SHP77 treated with DMSO at 0.1 percent for 48 hours (cell line): ENCODE measurements around the gene BORCS5.
"Not testable (repeated sequence)": the region's sequence is repeated elsewhere in the genome, so short reads cannot be mapped to it uniquely, and the experiment has no call there.

ENCODE experiments used
- DNase-seq: peaks from one replicate; lab custom pipeline; 2025; lab: John Stamatoyannopoulos, UW

Gene BORCS5

DNA sequence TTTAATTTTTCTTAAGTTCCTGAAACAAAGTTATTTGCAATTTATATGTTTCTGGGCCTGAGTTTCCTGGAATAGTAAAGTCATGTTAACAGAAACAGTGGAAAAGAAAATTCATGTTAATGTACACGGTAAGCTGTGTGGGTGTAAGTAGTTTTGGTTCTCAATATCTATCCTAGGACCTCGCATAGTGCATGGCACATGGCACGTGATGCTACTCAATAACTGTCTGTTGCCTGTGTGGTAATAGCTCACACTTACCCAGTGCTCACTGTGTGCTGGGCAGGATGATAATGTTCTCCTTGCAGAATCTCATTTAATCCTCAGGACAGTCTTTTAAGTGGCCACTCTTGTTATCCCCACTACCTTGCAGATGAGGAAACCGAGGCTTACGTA is 105.0 kb downstream of the BORCS5 start:
- no peak for DNase-seq

DNA sequence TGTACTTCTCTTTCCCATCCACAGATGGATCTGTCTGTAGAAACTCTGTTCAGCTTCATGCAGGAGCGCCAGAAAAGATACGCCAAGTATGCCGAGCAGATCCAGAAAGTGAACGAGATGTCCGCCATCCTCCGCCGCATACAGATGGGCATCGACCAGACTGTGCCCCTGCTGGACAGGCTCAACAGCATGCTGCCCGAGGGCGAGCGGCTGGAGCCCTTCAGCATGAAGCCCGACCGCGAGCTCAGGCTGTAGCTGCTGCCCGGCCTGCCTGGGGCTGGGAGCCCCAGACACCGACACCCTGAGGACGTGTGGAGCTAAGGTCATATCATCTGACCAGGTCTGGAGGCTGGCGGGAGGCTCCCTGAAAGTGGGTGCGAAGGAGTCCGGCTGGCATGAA is 108.6 kb downstream of the BORCS5 start:
- DNase-seq: no peak

DNA sequence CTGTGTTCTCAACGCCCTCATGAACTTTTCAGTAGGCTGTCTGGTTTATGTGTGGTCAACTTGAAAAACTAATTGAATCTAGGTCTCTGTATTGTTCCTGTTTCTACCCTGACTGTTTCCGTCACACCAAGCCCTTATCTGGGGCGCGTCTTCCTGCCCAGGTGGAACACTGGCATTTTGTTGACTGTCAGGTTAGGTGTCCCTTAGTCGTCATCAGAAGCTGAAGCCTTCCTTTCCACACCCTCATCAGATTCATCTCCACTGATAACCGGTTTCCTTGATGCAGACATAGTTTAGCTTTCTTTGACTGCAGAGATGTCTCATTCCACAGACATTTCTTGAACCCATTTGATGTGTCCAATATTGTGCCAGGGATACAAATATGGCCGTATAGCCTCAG is 109.3 kb downstream of the BORCS5 start:
- no peak for DNase-seq

DNA sequence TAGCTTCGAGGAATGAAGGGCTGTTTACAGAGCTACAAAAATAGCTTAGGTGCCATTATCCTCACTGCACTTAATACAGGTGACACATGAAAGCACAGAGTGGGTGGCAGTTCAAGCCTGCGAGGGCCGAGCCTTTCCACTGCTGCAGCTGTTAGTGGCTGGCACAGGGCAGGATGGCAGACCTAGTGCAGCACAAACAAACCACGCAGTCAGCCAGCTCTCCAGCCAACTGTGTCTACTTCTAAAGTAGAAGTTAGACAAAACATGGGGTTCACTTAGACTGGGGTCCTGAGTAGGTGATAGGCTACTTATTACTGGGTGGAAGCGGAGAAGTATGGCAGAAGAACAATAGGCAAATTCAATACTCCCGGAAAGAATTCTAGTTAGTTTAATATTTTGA is 110.4 kb downstream of the BORCS5 start:
- no peak for DNase-seq

DNA sequence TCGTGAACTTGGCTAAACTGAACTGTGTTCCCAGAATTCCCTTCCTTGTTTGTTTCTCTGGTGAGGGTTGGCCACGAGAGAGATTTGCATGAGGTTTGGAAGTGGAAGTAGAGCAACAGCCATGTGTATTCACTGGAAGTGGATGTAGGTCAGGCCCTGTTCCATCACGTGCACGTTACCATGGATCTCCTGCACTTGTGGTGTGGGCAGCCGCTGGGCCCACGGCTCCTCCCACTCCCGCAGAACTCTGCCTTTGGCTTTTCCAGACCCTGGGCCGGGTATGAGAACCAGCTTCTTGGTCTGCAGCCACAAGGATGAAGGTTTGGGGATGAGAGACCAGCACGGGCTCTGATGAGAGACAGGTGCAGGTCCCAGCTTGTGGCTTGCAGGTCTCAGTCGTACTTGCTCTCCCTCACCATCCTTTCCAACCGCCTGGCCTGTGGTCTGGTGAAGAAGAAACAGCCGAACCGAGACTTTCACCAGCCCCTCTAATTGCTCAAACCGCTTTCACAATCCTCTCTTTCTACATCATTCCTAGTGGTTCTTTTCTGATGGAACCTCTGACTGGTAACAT is 110.9 kb downstream of the BORCS5 start:
- no peak for DNase-seq

DNA sequence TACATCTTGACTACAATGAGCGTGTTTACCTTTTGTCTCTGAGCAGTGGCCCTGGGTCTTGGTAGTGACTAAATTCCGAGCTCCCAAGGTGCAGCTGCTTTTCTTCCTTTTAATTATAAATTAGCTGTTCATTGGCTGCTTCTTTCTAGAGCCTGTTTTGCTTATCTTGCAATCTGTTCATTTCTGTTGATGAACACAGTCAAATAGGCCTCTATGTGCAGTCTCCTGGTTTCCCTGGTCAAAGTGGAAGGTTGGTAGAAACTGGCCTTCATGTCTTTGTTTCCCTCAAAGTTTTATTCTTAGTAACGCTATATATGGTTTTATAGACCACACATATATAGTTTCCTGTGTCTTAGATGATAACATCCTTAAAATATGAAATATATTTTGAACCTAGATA is 111.7 kb downstream of the BORCS5 start:
- DNase-seq: no peak

DNA sequence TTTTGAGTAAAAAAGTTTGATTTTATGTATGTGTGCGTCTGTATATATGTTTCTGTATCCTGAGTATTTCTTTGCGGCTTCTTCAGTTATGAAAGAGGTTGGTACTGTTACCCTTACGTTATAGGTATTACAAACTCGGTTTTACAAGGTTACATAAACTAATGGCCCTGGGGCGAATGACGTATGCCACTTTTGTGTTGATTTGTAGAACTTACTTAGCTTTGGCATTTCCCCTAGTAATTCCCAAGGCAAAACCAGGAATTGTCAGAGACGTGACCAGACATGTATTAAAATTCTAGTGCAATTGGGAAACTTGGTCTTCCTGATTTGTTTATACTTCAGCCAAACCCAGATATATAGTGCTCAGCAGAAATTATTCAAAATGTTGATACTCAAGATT is 112.5 kb downstream of the BORCS5 start:
- DNase-seq: no peak

DNA sequence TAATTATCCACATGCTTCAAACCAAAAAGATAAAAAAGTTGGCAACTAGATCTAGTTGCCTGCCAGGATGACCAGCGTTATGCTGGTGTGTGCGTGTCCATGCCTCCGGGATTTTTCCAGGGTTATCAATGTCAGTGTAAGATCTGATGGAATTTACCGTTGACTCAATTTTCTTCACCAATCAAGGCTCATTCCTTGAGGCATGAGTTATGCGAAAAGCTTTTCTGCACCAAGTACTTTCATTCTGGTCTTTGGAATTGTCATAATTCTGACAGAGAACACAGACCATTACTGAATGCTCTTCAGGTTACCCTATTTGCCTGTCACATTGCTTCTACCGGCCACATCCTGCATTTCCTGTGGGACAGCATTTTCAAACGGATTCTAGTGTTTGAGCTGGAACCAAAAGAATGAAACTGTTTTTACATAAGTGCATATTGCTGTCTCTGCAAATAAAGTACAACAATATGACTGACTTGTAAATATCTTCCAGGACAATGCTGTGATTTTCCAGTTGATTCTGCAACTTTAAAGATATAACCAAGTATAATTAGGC is 114.0 kb downstream of the BORCS5 start:
- DNase-seq: no peak

DNA sequence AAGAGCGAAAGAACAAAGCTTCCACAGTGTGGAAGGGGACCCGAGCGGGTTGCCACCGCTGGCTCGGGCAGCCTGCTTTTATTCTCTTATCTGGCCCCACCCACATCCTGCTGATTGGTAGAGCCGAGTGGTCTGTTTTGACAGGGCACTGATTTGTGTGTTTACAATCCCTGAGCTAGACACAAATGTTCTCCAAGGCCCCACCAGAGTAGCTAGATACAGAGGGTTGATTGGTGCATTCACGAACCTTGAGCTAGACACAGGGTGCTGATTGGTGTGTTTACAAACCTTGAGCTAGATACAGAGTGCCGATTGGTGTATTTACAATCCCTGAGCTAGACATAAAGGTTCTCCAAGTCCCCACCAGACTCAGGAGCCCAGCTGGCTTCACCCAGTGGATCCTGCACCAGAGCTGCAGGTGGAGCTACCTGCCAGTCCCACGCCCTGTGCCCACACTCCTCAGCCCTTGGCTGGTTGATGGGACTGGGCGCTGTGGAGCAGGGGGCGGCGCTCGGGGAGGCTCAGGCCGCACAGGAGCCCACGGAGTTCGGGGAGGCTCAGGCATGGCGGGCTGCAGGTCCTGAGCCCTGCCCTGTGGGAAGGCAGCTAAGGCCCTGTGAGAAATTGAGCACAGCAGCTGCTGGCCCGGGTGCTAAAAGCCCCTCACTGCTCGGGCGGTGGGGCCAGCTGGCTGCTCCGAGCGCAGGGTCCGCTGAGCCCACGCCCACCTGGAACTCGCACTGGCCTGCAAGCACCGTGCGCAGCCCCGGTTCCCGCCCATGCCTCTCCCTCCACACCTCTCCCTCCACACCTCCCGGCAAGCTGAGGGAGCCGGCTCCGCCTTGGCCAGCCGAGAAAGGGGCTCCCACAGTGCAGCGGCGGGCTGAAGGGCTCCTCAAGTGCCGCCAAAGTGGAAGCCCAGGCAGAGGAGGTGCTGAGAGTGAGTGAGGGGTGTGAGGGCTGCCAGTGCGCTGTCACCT is 115.4 kb downstream of the BORCS5 start:
- not testable (repeated sequence) for DNase-seq

DNA sequence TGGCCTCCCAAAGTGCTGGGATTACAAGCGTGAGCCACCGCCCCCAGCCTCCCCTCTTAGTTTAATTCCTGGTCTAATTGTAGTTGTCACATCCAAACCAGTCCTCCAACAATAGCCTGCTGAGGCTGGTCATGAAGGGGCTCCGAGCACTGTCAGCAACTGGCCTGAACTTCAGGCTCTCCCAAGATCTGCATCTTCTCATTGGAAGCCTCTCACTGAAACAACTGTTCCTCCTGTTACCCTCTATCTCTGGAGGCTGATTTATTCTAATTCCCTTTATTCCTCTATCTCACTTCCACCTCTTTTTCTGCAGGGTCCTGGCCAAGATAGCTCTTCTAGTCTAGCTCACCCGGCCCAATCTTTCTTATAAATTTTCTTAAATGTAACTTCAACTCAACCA is 116.3 kb downstream of the BORCS5 start:
- no peak for DNase-seq

DNA sequence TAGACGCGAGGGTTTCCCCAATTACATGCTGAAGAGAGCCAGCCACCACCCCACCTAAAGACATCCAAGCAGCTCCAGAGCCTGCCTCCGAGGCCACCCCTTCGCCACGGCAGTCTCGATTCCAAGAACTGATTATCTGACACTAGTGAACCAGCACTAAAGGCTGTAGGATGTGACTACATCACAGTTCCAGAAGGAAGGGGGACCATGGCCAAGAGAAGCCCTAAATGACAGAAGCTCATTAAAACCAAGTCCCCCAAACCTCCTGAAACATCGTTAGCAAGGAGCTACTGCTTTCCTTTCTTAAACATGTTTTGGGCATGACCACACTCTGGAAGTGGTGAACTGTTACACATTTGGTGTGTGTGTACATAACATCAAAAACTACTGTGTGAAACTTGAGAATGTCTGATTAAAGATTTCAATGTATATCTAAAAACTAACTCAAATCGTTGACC is 117.6 kb downstream of the BORCS5 start:
- DNase-seq: no peak

DNA sequence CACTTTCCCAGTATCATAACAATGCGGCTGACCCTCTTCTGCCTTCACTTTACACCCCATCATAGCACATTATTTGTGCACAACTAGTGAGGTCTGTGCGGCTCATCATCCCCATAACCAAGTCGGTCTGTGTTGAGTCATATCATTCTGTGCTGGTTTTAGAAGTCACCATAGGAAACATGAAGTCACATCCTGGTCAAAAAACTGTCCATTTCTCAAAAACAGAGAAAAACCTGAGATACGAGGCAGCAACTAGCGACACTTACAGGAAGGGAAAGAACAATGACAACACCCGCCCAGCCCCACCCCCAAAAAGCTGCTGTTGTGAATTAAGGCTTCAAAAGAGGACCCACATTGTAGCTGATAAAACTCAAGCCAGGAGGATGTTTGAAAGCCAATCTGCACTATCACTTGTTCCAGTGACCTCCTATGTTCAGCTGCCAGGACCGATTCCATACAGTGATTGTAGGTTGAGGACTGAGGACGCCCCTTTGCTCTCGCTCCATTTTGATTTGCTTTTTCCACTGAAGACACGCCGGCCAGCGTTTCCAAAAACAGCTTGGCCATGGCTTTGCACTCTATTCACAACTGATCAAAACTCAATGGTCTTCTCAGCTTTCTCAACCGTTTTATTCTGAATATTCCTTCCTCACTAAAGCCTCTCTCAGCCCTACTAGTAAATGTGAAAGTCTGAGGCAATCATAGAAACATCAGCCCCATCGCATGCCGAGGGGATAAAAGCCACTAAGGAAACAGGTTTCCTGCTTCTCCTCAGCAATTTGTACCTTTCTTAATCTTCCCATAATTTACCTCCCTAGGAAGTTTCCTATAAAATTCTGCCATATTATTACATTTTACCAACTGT is 118.3 kb downstream of the BORCS5 start:
- DNase-seq: no peak

DNA sequence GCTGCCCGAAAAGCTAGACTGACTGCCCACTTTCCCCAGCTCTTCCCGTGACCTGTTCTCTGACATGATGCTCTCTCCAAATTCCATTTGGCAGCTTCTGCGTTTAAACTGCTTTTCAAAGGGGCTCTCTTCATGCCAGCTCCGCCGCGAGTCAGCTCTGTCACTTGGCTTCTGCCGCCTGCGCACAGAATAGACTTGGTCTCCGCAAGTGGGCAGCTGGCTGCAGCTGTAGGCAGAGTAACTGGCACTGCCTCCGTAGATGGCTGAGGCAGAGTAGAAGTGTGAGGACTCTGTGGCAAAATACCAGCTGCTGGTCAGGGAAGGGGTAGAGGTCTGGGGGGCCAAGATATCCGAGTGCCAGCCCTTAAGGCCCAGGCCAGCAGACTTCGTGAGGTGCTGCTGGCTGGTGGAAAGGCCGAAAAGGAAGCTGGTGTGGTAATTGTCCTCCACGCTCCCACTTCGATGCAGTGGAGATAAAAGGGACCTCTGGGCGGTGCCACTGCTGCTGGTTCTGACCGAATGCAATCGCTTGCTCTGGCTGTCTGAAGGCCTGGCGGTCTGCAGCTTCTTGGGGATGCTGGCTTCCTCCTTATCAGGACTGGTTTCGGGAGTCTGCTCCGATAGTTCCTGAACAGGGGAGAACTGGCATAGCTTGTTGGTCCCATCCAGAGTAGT is 120.1 kb downstream of the BORCS5 start:
- DNase-seq: no peak

DNA sequence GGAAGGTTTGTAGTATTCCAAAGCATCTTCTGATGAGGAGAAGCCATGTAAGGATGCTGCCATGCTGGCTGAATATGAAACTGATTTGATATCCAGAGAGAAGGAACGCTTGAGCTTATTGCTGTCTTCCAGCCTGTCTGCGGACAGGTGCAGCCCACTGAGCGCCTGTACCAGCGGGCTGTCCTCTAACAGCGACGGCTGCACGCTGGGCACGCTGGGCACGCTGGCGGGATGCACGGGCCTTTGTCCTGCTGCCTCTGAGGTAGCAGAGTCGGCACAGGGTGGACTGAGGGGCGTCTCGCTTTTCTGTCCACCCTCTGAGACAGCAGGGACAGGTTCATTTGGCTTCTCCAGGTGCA is 120.6 kb downstream of the BORCS5 start:
- DNase-seq: no peak

DNA sequence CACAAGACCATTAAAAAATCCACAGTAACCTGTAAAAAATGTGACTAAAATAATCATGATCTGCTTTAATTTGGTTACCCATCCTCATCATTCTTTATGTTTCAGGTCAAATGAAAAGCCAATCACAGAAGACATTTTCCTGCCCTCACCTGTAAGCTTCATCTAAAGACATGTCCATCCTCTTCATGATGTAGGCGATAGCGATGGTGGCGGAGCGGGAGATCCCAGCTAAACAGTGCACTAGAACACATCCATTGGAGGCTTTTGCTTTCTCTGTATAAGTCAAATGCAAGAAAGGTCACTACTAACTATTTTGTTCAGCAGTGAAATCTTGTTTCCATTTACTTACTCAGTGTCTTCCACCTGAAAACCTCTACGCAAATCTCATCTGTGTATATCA is 123.2 kb downstream of the BORCS5 start:
- DNase-seq: no peak

DNA sequence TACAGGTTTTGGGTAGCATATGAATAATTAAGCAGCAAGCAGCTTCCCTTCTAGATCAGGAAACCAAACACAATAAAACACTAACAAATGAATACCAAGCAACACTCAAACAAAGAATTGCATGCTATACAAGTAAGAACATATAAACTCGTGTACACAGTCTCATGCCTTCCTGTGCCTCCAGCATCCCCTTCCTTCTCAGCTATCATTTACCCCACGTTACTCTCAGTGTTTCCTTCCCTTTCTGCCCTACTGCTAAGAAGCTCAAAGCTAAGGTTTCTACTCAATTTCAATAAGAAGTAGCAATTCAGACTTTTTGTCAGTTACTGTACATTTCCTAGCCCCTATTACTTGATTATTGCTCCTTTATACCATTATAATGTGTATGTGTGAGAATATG is 124.8 kb downstream of the BORCS5 start:
- no peak for DNase-seq

DNA sequence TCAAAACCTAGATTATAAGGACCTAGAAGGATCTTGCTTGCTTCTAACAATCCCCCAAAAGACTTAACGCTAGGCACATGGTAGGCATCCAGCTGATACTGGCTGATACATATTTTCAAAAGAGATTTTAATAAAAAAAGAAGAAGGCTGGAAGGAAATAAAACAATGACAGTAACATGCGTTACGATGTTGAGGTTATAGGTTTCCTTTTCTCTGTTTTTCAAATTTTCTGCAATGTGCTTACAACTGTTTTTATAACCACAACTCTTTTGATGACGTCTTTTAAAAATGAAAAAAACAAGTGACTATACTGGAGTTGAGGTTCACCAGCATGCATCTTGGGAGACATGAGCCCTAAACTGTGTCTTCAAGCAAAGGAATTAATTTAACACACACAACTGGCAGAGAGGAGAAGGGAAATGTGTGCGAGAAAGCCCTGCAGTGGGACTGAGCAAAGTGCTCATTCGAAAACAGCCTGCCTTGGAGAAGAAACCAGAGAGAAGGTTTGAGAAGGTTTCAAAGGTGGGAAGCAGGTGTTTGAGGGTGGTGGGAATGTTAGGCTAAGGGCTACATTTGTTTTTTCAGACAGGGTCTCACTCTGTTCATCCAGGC is 125.4 kb downstream of the BORCS5 start:
- DNase-seq: no peak

DNA sequence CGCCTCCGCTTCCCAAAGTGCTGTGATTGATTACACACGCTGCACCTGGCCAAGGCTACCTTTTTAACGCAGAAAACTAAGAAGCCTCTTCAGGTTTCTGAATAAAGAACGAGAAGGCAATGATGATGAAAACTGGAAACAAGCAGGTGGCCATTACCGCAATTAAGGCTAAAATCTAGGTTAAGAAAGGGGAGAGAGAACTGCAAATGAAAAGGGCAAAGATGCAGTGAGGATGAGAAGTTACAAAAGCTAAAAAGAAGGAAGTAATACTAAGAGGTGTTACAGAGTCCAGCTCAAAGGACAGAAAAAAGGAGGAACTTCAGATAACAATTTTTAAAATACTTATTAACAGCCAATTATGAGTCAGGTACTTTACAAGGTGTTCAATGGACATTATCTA is 126.1 kb downstream of the BORCS5 start:
- no peak for DNase-seq

DNA sequence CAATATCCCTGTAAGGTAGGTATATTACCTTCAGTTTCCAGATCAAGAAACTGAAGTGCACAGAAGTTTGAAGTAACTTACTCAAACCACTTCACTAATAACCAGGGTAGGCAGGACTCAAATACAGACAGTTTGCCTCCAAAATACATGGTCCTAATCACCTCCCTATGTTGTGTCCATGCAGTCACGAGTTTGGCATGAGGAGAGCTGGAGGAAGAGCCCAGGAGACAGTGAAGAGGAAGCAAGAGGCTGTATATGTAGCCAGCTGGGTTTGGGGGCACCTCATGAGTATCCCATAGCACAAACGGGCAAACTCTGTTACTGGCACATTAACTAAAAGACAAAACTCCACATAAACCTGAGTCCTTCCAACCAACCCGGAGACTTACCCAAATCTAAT is 126.6 kb downstream of the BORCS5 start:
- DNase-seq: no peak

DNA sequence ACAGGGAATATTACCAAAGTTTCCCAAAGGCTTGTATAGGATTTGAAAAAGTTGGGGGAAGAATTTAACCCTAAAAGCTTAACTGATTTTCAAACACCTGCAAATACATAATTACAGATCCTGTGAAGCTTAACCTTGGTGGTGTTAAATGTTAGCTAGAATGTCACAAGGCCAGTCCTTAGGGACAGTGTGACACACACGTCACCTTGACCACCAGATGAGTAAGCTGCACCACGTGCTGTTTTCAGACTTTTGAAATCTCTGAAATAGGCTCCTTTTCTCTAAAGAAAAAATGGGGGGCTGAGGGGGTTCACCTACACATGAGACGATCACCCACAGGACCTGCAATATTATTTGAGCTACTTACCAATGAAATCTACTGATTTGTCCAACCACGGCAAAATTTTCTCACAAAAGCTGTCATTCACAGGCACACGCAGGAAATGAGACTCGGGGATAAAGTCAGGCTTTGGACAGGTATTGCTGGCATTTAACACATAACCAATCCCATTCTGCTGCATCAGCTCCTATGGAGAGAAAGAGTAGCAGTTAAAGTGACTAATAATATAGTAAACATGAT is 129.9 kb downstream of the BORCS5 start:
- DNase-seq: no peak

DNA sequence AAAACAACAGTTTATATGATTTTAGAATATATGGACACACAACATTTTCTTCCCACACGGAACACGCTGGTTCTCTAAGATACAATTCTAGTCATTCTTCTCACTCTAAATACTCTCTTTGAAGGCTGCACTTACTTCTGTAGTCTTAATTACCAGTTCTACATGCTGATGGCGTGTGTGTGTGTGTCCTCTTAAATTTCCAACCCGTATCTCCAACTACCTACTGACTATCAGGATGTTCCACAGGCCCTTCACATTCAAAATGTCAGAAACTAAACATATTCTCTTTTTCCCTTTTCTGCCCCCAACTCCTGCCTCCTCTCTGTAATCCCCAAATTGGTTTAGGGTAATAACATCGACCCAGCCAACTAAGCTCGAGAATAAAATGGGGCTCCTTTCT is 130.6 kb downstream of the BORCS5 start:
- DNase-seq: no peak
